HG03196 (cell line): Measurements from ENCODE around the gene BANK1.

Source experiments
- ATAC-seq: cut with Tn5 transposase; IDR thresholded peaks from one replicate; pipeline ENCODE4 v1.9.1; 2021; ENCODE audit not compliant: unreplicated experiment

The BANK1 gene, protein sequence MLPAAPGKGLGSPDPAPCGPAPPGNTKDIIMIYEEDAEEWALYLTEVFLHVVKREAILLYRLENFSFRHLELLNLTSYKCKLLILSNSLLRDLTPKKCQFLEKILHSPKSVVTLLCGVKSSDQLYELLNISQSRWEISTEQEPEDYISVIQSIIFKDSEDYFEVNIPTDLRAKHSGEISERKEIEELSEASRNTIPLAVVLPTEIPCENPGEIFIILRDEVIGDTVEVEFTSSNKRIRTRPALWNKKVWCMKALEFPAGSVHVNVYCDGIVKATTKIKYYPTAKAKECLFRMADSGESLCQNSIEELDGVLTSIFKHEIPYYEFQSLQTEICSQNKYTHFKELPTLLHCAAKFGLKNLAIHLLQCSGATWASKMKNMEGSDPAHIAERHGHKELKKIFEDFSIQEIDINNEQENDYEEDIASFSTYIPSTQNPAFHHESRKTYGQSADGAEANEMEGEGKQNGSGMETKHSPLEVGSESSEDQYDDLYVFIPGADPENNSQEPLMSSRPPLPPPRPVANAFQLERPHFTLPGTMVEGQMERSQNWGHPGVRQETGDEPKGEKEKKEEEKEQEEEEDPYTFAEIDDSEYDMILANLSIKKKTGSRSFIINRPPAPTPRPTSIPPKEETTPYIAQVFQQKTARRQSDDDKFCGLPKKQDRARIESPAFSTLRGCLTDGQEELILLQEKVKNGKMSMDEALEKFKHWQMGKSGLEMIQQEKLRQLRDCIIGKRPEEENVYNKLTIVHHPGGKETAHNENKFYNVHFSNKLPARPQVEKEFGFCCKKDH

DNA sequence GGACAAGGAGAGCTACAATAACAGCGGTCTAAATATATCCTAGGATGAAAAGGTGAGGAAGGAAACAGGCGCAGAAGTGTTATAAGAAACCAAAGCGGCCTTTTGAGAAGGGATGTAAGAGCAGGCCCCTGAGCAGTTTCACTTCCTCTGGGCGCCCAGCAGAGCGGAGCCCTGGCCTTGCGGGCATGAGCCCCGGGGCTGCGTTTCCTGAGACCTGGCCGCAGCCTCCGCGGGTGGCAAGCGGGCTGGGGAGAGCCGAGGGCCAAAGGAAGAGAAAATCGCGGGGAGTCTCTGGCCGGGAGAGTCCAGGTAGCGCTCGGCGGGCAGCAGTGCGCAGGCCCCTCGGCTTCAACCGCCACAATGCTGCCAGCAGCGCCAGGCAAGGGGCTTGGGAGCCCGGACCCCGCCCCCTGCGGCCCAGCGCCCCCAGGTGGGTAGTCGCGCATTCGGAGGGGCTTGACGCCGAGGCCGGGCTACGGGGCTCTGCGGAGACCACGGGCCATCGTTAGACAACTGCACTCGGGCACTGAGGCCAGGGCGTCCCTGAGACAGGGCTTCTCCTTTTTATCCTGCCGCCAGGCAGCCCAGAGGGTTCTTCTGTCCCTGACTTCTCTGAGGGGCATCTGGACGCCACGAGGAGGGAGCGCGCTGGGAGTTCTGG is at the start of gene BANK1:
Gene BANK1 (plus strand): TSS at position 210 of the 661 bp plus-strand sequence. CDS start 151 bp downstream, at position 361.
- peak; percentile 100 for ATAC-seq

DNA sequence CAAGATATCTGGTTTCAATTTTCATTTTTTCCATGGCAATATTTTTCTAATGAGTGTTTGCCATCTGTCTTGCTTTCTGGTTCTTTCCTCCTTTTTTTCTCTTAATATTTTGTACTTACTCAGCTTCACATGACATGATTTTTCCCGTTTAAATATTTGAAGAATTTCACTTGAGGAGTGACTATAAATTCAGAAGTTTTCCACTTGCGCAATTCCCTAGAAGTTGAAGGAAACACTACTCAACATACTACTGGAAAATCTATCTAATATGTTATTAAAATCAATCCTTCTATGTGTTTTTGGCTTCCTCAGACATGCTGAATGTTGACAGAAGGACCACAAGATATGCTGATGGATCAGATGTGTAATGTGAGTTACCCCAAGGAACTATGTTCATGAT is 36.8 kb upstream of the BANK1 start:
- ATAC-seq, result no peak

DNA sequence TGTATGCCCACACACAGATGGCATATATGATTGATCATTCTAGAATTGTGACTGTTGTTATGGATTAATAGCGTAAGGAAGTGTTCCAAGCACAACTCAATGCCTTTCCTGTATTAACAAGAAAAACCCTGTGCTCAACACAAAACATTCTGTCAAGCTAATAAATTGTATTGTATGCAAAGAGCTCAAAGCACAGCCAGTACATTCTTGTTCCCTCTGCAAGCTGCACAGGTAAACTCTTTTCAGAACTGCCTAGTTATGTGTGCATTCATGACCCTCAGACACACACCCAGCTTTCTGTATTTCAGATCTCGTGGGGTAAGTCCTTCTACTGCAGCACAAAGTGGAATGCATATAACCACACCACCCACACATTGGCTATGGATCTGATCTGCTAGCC is 34.3 kb upstream of the BANK1 start:
- no peak for ATAC-seq

DNA sequence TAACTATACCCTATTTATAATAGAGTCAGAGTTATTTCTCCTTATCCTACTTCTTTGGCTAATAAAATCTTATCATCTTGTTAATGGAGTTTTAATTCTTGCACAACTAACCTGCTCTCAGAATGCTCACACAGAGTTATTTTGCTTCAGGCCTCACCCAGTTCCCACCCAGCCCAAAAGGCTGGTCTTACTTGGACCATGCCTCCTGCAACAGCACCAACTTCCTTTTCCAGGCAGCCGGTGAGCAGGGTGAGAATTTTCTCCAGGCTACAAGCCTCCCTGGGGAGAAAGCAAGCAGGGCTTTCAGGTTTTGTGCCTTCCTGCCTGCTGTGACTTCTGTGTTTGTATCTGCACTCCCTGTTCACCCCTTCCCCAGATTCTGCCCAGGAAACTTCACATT is 29.1 kb upstream of the BANK1 start:
- ATAC-seq, result no peak

DNA sequence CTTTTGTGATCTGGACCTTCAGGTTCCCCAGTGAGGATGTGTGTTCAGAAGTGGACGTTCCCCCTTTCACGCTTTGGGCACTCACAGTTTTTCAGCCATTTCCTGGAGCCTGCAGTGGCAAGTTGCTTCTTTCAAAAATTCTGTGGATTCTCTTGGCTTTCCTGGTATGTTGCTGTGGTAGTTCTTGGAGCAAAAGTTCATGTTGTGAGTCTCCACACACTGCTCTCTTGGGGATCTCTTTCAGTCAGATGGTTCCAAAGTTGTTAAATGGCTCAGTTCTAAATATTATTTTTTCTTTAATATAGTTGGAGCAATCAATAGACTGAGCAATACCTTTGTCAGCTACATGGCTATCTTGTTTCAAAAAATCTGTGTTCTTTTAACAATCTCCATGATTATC is 28.5 kb upstream of the BANK1 start:
- ATAC-seq, result no peak

DNA sequence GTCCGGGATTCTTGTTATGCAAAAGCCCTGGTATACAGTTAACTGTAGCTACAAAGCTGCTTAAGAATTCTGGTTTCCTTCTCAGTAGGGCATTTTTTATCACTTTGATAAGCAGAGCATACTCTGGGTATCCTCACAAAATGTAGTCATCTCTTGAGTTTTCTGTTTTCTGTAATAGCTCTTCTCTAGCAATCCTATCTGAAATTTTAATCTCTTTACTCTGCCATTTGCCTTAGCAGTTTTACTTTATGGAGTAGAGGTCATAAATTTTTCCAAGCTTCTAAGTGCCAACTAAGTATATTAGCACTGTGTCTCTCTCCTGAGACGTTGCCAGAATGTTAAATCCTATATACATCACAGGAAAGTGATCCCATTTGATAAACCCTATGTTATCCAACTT is 28.0 kb upstream of the BANK1 start:
- ATAC-seq, result no peak

DNA sequence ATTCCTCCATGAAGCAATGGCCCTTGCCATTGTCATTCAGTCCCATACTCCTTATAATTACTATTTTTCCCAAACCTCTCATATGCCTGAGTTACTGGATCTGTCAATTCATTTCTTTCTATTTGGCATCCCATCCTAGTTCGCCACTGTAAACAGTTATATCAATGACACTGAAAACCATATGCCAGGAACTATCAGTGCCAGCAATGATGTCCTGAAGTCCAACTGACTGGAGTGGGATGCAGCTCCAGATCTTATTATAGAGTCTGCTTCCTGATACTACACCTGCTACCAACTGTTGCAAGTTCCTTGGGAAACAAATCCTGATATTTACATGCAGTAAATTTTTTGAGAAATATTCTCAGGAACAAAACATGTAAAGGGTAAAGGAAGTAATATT is 27.0 kb upstream of the BANK1 start:
- no peak for ATAC-seq

DNA sequence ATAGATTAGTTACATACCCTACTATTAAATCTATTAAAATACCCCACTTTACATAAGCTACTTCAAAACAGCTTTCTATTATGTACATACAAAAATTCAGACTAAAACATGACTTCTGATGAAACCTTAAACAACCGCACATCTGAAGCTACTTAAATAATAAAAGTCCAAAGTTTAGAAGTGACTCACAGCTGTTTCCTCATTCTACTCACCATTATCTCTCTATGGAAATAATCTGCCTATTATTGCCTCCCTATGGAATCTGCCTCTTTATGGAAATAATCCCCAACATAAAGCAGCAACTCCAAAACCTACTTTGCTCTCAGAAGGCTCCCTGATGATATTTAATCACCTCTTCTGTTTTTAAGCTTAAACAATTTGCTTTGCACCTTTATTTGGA is 15.7 kb upstream of the BANK1 start:
- no peak for ATAC-seq

DNA sequence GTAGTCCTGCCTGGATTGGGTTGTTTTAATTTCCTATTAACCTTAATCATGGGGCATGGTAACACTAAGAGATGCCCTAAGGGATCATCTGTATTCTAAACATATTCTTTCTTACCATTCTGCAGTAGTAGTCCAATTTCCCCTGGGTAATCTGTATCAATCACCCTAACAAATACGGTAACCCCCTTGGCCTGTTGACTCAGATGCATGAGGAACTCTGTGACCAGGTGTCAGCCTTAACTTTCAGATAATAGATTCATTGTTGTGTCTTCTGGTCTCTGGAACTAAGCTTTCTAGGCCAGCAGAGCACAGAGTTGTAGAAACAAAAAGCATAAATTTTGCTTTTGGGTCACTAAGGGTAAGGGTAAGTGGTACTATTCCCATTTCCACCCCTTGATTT is 13.1 kb upstream of the BANK1 start:
- no peak for ATAC-seq

DNA sequence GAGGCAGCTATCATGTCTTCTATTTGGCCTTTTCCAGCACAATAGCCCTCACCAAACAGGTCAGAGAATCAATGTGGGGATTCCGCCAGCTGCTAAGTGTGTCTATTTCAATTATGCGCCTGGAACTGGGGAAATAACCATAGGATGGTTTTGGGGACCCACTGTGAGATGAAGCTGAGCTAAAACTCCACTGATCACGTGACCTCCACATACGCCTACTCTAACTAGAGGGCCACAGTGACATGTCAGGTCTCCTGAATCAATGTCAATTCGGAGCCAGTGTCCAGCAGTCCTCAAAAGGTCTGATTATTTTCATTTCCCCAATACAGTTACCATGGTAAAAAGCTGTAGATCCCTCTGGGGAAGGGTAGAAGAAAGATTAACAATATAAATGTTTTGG is 10.2 kb upstream of the BANK1 start:
- no peak for ATAC-seq

DNA sequence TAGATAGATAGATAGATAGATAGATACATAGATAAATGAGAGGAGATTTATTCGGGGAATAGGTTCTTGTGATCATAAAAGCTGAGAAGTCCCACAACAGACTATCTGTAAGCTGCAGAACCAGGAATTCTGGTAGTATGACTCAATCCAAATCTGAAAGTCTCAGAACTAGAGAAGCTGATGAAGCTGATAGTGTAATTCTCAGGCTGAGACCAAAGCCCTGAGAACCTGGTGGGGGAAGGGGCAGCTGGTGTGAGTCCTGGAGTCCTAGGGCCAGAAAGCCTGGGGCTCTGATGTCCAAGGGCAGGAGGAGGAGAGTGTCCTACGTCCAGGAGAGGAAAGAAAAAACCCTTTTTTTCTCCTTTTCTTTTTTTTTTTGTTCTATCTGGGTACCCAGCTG is 8.0 kb upstream of the BANK1 start:
- no peak for ATAC-seq

DNA sequence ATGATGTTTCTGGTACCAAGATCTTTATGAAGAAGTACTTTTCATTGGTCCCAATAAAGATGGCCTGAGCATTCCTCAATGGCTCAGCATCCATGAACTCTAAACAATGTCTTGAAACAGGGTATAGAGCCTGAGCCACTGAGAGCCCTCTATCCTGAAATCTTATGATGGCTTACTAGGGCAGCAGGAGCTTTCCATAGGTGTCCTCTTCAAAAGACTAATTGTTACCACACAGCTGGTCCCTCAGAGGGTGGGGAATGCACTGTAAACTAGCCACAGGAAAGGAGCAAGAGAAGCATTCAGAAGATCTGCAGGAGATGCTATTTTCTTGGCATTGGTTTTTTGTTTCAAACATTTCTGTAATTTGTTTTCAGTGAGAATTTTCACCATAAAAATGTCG is 5.6 kb upstream of the BANK1 start:
- ATAC-seq, result no peak

DNA sequence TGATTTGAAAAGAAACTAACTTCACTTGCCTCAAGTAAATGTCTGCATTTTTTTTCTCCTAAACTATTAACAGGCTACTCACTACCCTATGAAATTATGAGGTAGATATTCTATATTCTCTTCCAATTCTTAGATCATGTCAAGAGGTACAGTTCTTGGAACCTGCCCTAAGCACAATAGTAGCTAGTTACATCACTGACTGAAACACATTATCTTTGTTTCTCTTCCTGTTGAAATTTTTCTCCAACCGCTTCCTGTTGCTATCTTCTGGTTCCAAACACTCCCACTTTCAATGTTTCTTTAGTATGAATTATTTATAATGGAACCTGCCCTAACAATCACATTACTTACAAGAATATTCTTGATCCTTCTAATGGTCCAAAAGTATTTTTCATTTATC is 5.0 kb upstream of the BANK1 start:
- ATAC-seq, result no peak

DNA sequence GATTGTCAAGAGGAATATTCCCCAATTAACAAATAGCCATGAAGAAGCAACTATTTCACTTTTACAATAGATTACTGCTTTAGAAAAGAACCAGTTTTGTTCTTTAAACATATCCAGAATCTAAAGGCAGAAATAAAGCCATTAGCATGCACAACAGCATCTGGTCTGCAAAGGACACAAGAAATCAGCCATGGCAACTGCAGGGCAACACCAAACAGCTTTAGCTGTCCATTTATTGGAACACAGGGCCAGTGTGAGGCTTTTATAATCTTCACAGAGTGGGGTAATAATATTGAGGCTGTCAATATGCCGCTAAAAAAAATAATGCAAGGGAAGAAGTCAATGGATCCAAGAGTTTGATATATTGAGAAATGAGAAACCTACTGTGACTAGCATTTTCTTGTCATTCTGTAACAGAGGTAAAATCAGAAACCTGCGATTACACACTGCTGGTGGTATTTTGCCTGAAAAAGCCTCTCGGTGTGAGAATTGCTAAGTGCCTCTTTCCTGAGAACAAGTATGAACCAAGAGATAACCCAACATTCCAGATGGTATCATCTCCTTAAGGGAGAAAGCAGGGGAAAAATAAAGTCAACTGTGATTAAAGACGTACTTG is 2.7 kb upstream of the BANK1 start:
- no peak for ATAC-seq

DNA sequence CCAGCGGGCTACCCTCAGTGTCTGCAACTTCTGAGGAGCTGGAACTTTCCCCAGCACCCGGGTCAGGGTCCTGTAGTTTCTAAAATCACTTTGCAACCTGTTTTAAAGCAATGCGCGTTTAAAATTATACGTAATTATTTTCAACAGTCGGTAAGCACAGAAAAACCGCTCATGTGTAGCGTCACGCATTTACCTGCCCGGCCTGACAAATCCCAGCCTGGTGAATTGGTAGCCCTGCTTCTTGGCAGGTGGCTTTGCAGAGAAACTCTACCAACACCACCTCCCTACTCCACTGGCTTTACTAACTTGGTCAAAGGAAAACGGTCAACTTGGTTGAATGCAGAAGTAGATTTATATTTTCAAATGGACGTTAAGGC is 640 bp downstream of the BANK1 start:
- peak; percentile 22 for ATAC-seq

DNA sequence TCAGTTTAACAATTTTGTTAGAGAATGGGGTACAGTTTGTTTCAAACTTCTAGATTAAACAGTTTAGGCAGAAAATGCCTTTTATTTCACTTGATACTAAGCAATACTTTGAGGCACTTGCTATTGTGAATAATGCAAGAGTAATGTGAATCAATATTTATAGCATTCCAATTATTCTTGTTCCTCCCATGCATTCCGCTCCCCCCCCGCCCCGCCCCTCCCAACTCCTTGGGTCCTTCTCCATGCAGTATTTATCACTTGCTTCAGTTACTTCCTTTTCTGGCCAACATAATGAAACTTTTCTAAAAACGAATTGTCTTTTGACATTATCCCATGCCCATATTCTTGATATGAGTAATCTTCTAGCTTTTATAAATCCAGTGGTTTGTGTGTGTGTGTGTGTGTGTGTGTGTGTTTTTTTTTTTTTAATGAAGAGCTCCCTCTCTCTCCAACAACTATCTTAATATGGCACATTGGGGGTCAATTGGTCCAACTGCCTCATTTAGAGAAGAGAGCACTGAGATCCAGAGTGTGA is 1.6 kb downstream of the BANK1 start:
- no peak for ATAC-seq

DNA sequence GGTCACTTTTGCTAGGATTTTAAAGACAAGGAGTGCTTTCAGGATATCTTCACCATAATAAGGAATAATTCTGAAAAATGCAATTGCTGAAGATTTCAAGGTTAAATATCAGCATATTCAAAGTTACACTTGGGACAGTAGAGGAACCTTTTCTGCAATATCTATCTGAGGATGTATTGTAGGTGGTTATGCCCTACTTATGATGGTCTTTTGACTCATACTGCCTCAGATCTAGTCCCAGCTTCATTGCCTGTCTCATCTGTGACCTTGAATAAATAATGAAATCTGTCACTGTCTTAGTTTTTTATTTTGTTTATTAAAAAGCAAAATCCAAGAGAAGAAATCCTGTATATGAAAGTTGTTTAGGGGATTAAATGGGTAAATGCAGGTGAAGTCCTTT is 2.9 kb downstream of the BANK1 start:
- no peak for ATAC-seq

DNA sequence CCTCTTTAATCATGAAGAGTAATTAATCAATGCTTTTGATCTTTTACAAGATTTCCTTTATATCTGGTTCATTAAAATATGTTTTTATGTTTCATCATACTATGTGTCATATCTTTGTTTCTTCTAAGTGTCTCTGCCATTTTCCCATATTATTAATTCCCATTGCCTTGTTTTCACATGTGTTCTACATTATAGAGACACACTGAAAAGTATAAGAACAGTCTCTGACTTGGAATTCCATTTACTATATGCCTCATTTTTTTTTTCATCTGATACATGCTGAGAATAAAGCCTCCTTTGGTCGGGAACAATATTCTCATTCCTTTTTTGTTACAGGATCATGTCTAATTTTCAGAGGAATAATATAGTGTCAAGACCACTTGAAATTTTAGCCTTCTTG is 4.3 kb downstream of the BANK1 start:
- no peak for ATAC-seq

DNA sequence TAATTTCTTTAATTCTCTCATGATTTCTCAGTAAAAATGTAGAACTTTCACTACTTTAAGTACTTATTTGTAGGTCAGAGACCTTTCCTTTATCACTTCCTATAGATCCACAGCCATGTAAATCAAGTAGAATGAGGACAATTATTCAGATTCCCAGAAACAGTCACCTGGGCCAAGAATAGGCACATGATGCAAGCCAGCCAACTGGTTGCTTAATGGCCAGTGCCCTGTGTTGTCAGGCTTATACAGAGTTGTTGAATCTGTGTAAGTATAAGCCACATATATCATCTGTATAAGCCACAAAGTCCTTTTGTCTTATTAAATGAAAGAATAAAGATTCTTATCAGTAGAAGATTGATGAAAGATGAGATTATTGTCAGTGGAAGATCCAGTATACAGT is 5.2 kb downstream of the BANK1 start:
- no peak for ATAC-seq

DNA sequence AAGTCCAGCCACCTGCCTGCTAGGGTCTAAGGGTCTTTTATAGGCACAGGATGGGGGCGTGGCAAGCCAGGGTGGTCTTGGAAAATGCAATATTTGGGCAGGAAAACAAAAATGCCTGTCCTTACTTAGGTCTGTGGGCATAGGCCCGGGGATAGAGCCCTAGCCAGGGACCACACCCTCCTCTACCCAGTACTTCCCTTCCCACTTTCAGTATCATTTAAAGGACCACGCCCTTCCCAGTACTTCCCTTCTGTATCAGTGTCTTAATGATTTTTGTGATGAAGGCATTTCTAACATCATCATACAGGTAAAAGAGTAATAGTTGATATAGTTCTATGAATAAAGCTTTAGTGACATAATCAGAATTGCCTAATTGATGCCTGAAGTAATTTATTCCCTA is 11.4 kb downstream of the BANK1 start:
- ATAC-seq, result no peak

DNA sequence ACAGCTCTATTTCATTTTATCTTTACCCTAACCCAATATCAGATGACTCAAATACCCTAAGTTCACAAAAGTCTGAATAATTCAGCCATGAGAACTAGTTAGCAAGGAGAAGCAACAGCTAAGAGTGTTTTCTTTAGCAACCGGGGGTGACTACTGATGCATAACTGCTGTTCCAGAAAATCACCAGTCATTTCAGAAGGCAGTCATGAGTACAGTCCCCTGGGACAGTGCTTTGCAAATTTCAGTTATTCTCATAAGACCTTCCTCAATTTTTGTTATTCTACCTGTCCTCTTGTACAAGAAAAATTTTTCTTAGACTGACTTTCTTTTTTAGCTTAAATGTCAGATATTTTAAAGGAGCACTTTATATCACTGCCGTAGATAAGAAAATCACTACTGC is 16.4 kb downstream of the BANK1 start:
- ATAC-seq, result peak; percentile 97
